GOT3 (cell line): Measurements from ENCODE around the gene HMMR.
"Not testable (repeated sequence)": the region's sequence is repeated elsewhere in the genome, so short reads cannot be mapped to it uniquely, and the experiment has no call there.

Source experiments
- DNase-seq: peaks from one replicate; lab custom pipeline; 2025; ENCODE audit warnings: mixed read lengths; lab: John Stamatoyannopoulos, UW

The HMMR gene

GRCh38 chr5:163506095-163506457 is 45.6 kb downstream of the HMMR start:
- no peak for DNase-seq

- no peak for DNase-seq
Observed at GRCh38 chr5:163506726-163507125, 46.3 kb downstream of the HMMR start.

- no peak for DNase-seq
Observed at GRCh38 chr5:163508753-163509152, 48.3 kb downstream of the HMMR start.

GRCh38 chr5:163509291-163509951 is 49.0 kb downstream of the HMMR start:
- DNase-seq = no peak

- DNase-seq = no peak
Observed at GRCh38 chr5:163512526-163512925, 52.1 kb downstream of the HMMR start.

GRCh38 chr5:163525096-163525495 is 64.7 kb downstream of the HMMR start:
- DNase-seq = no peak

GRCh38 chr5:163529698-163530097 is 69.3 kb downstream of the HMMR start:
- no peak for DNase-seq

GRCh38 chr5:163531272-163531671 is 70.8 kb downstream of the HMMR start:
- DNase-seq = no peak

- DNase-seq = no peak
Observed at GRCh38 chr5:163532171-163533084, 72.0 kb downstream of the HMMR start.

- no peak for DNase-seq
Observed at GRCh38 chr5:163533223-163533622, 72.8 kb downstream of the HMMR start.

GRCh38 chr5:163534492-163535094 is 74.2 kb downstream of the HMMR start:
- DNase-seq = no peak

GRCh38 chr5:163535290-163535689 is 74.9 kb downstream of the HMMR start:
- DNase-seq = no peak

- DNase-seq = not testable (repeated sequence)
Observed at GRCh38 chr5:163536442-163536841, 76.0 kb downstream of the HMMR start.

GRCh38 chr5:163540696-163541095 is 80.3 kb downstream of the HMMR start:
- no peak for DNase-seq
